K562 (cell line): ENCODE data around the gene KCTD7.

Experiments
- CHD2 ChIP-seq: IDR thresholded peaks from 2 replicates; pipeline ENCODE4 v1.6.1; 2011; ENCODE audit warnings: low read depth, low read length
- ELK1 ChIP-seq: sonication (generic); formaldehyde crosslinking; IDR thresholded peaks from 2 replicates; pipeline ENCODE4 v1.8.1; 2022; ENCODE audit warnings: missing genetic modification reagents
- POLR2A ChIP-seq: fragments of 450-650 bp; conservative IDR thresholded peaks from 2 replicates; pipeline ENCODE4 v1.6.1; 2016
- RHOXF2B ChIP-seq: fragments of 250-450 bp; sonication (Bioruptor Pico); conservative IDR thresholded peaks from 2 replicates; pipeline ENCODE4 v1.5.1; 2021

- TF ChIP-seq POLR2A (no peak), RHOXF2B (CRISPR knock-in tag) (no peak), ELK1 (CRISPR knock-in tag) (no peak), CHD2 (no peak)
Measured at GRCh38 chr7:66689081-66689480, 60.4 kb downstream of the KCTD7 start.
